Neural progenitor cell (in vitro differentiated cells): ENCODE data around the gene CFAP119. TPM values are rescaled to one million over a fixed set of nuclear protein-coding genes. Genes with fewer than 3 reads are reported as not detected.

Experiments used
- DNase-seq: peaks from one replicate; pipeline ENCODE4 v3.0.0-alpha.2; 2016; ENCODE audit warnings: low spot score
- H2AFZ ChIP-seq: fragments of 200-600 bp; sonication (generic); replicated peaks from 2 replicates; pipeline ENCODE4 v1.6.1; 2016; ENCODE audit warnings: antibody characterized with exemption
- H3F3A ChIP-seq: fragments of 200-600 bp; sonication (generic); 2 replicates; pipeline ENCODE4 v1.6.1; 2016; ENCODE audit warnings: antibody characterized with exemption, low read depth
- H3K27ac ChIP-seq: fragments of 200-600 bp; sonication (generic); 2 replicates; pipeline ENCODE4 v1.5.1; 2016; ENCODE audit warnings: mild to moderate bottlenecking
- H3K27me3 ChIP-seq: fragments of 200-600 bp; sonication (generic); 2 replicates; pipeline ENCODE4 v1.6.1; 2016; ENCODE audit warnings: mild to moderate bottlenecking, moderate library complexity
- H3K36me3 ChIP-seq: fragments of 200-600 bp; sonication (generic); 2 replicates; pipeline ENCODE4 v1.5.1; 2016
- H3K4me1 ChIP-seq: fragments of 200-600 bp; sonication (generic); 2 replicates; pipeline ENCODE4 v1.6.1; 2016; ENCODE audit warnings: mixed run types
- H3K4me2 ChIP-seq: fragments of 200-600 bp; sonication (generic); 2 replicates; pipeline ENCODE4 v1.6.1; 2016
- H3K4me3 ChIP-seq: fragments of 200-600 bp; sonication (generic); 2 replicates; pipeline ENCODE4 v1.5.1; 2016
- H3K79me2 ChIP-seq: fragments of 200-600 bp; sonication (generic); 2 replicates; pipeline ENCODE4 v1.6.1; 2016; ENCODE audit warnings: low read depth
- H3K9ac ChIP-seq: fragments of 200-600 bp; sonication (generic); 2 replicates; pipeline ENCODE4 v1.6.1; 2016
- H3K9me3 ChIP-seq: fragments of 200-600 bp; sonication (generic); 2 replicates; pipeline ENCODE4 v1.5.1; 2016; ENCODE audit warnings: low read depth
- H4K20me1 ChIP-seq: fragments of 200-600 bp; sonication (generic); 2 replicates; pipeline ENCODE4 v1.6.1; 2016; ENCODE audit warnings: low read depth
- H3K27ac Mint-ChIP-seq: 3 replicates; pipeline ENCODE4 v1.8.0; 2021; ENCODE audit warnings: mixed read lengths
- H3K27me3 Mint-ChIP-seq: 2 replicates; pipeline ENCODE4 v1.8.0; 2022; ENCODE audit warnings: low read depth, mild to moderate bottlenecking, inconsistent platforms, moderate library complexity, mixed read lengths; ENCODE audit not compliant: insufficient read depth
- H3K36me3 Mint-ChIP-seq: 3 replicates; pipeline ENCODE4 v1.8.0; 2021; ENCODE audit warnings: mixed read lengths
- H3K4me1 Mint-ChIP-seq: 3 replicates; pipeline ENCODE4 v1.8.0; 2021; ENCODE audit warnings: mixed read lengths
- H3K4me3 Mint-ChIP-seq: 3 replicates; pipeline ENCODE4 v1.8.0; 2021; ENCODE audit warnings: mild to moderate bottlenecking, moderate library complexity, mixed read lengths
- H3K9me3 Mint-ChIP-seq: 3 replicates; pipeline ENCODE4 v1.8.0; 2020; ENCODE audit warnings: mixed read lengths
- CTCF ChIP-seq: fragments of 200-600 bp; sonication (generic); IDR thresholded peaks from 2 replicates; pipeline ENCODE4 v1.5.1; 2017; ENCODE audit warnings: antibody characterized with exemption, mild to moderate bottlenecking
- EZH2 ChIP-seq: fragments of 200-600 bp; sonication (generic); IDR thresholded peaks from 2 replicates; pipeline ENCODE4 v1.6.1; 2017; ENCODE audit warnings: antibody characterized with exemption, mild to moderate bottlenecking, moderate library complexity
- EZH2phosphoT487 ChIP-seq: fragments of 200-600 bp; sonication (generic); IDR thresholded peaks from 2 replicates; pipeline ENCODE4 v1.6.1; 2017; ENCODE audit warnings: antibody characterized with exemption
- total RNA-seq: library from RNA; depleted of rRNA; stranded (reverse); fragments of >200 nt; gene quantifications from 2 replicates; pipeline ENCODE4 v1.2.3, GENCODE V29; 2015; ENCODE audit warnings: low replicate concordance

CFAP119 gene
- total RNA-seq, 1 donor from 2014 or later: 0.56 TPM

- no peak overlapping the region for H2AFZ ChIP-seq
- no peak overlapping the region for H3K4me3 ChIP-seq
- Mint-ChIP-seq H3K9me3 (no peaks in the 10 kb centered on the region), H3K4me1 (peaks cover 26% of the 10 kb centered on the region), H3K27me3 (peaks cover 16% of the 10 kb centered on the region), H3K27ac (peak overlapping the region; percentile 64), H3K36me3 (peaks cover 13% of the 10 kb centered on the region), H3K4me3 (peak overlapping the region; percentile 60)
- peaks cover 11% of the 10 kb centered on the region for H3K4me1 ChIP-seq
- DNase-seq: peak; percentile 52
- peaks cover 56% of the 10 kb centered on the region for H3F3A ChIP-seq
- H3K9me3 ChIP-seq: no peaks in the 10 kb centered on the region
- peak overlapping the region; percentile 46 for H3K27ac ChIP-seq
- no peaks in the 10 kb centered on the region for H3K27me3 ChIP-seq
- H3K79me2 ChIP-seq: peaks cover 9% of the 10 kb centered on the region
- H3K36me3 ChIP-seq: no peaks in the 10 kb centered on the region
- no peak overlapping the region for H3K4me2 ChIP-seq
- H3K9ac ChIP-seq: peak overlapping the region; percentile 42
- H4K20me1 ChIP-seq: peaks cover 50% of the 10 kb centered on the region
- TF ChIP-seq EZH2 (no peak), EZH2phosphoT487 (no peak), CTCF (no peak)
Observed at GRCh38 chr16:30778549-30779244, 16.8 kb upstream of the CFAP119 start.

GRCh38 chr16:30777591-30778297, 15.9 kb upstream of the CFAP119 start:
- no peaks in the 10 kb centered on the region for H3K9me3 ChIP-seq
- Mint-ChIP-seq H3K27ac (no peak overlapping the region), H3K36me3 (peaks cover 14% of the 10 kb centered on the region), H3K4me3 (peak overlapping the region; percentile 96), H3K4me1 (peaks cover 26% of the 10 kb centered on the region), H3K27me3 (peaks cover 15% of the 10 kb centered on the region), H3K9me3 (no peaks in the 10 kb centered on the region)
- peaks cover 55% of the 10 kb centered on the region for H4K20me1 ChIP-seq
- H3K9ac ChIP-seq: no peak overlapping the region
- H3K36me3 ChIP-seq: no peaks in the 10 kb centered on the region
- no peak overlapping the region for H3K4me3 ChIP-seq
- peaks cover 9% of the 10 kb centered on the region for H3K79me2 ChIP-seq
- no peak overlapping the region for H3K27ac ChIP-seq
- no peak for DNase-seq
- peaks cover 11% of the 10 kb centered on the region for H3K4me1 ChIP-seq
- no peak overlapping the region for H3K4me2 ChIP-seq
- H3K27me3 ChIP-seq: no peaks in the 10 kb centered on the region
- peaks cover 56% of the 10 kb centered on the region for H3F3A ChIP-seq
- TF ChIP-seq EZH2 (no peak), EZH2phosphoT487 (no peak), CTCF (no peak)
- no peak overlapping the region for H2AFZ ChIP-seq

- Histone ChIP-seq H2AFZ (peak overlapping the region; percentile 40), H3K9me3 (no peaks in the 10 kb centered on the region), H3K4me3 (peak overlapping the region; percentile 79), H3K9ac (peak overlapping the region; percentile 81), H3K79me2 (peaks cover 9% of the 10 kb centered on the region), H3F3A (peaks cover 52% of the 10 kb centered on the region), H3K27ac (peak overlapping the region; percentile 84), H3K36me3 (no peaks in the 10 kb centered on the region), H4K20me1 (peaks cover 50% of the 10 kb centered on the region), H3K4me2 (peak overlapping the region; percentile 100), H3K27me3 (no peaks in the 10 kb centered on the region), H3K4me1 (peaks cover 11% of the 10 kb centered on the region)
- peaks cover 19% of the 10 kb centered on the region for H3K27me3 Mint-ChIP-seq
- TF ChIP-seq EZH2phosphoT487 (no peak), EZH2 (no peak), CTCF (no peak)
- no peaks in the 10 kb centered on the region for H3K9me3 Mint-ChIP-seq
- peak overlapping the region; percentile 96 for H3K4me3 Mint-ChIP-seq
- peaks cover 24% of the 10 kb centered on the region for H3K36me3 Mint-ChIP-seq
- H3K4me1 Mint-ChIP-seq: peaks cover 26% of the 10 kb centered on the region
- peak; percentile 94 for DNase-seq
- peak overlapping the region; percentile 90 for H3K27ac Mint-ChIP-seq
Observed at GRCh38 chr16:30775392-30776188, 13.7 kb upstream of the CFAP119 start.
